NT2/D1 (cell line): Measurements from ENCODE around the gene BIRC6.

Experiments used
- DNase-seq: peaks from one replicate; pipeline ENCODE4 v3.0.0-alpha.2; 2011; ENCODE audit warnings: low read depth, low spot score
- H3K27me3 ChIP-seq: 2 replicates; pipeline ENCODE4 v1.6.0; 2011; ENCODE audit warnings: mild to moderate bottlenecking; ENCODE audit not compliant: insufficient read length, insufficient read depth
- H3K36me3 ChIP-seq: 2 replicates; pipeline ENCODE4 v1.6.1; 2011; ENCODE audit warnings: mild to moderate bottlenecking, low read length, mixed read lengths; ENCODE audit not compliant: insufficient read depth, insufficient read length
- H3K4me1 ChIP-seq: 2 replicates; pipeline ENCODE4 v1.5.1; 2011; ENCODE audit not compliant: insufficient read depth, insufficient read length
- H3K4me3 ChIP-seq: 2 replicates; pipeline ENCODE4 v1.5.1; 2011; ENCODE audit warnings: low read depth; ENCODE audit not compliant: insufficient read length
- H3K9ac ChIP-seq: 2 replicates; pipeline ENCODE4 v1.6.0; 2011; ENCODE audit warnings: low read depth; ENCODE audit not compliant: insufficient read length
- H3K9me3 ChIP-seq: 2 replicates; pipeline ENCODE4 v1.5.1; 2011; ENCODE audit warnings: mild to moderate bottlenecking, low read length; ENCODE audit not compliant: insufficient read depth
- SUZ12 ChIP-seq: IDR thresholded peaks from 2 replicates; pipeline ENCODE4 v1.6.1; 2011; ENCODE audit not compliant: insufficient read length, insufficient read depth; ENCODE audit errors: extremely low read depth
- YY1 ChIP-seq: IDR thresholded peaks from 2 replicates; pipeline ENCODE4 v1.6.1; 2011; ENCODE audit not compliant: insufficient read length, insufficient read depth
- ZNF274 ChIP-seq: IDR thresholded peaks from 2 replicates; pipeline ENCODE4 v1.6.1; 2011; ENCODE audit warnings: mild to moderate bottlenecking, low read depth, low read length

The BIRC6 gene

GRCh38 chr2:32611366-32611765, 254.5 kb downstream of the BIRC6 start:
- TF ChIP-seq ZNF274 = no peak
- no peak for TF ChIP-seq YY1
- no peak for TF ChIP-seq SUZ12
- Histone ChIP-seq H3K9ac (no peak overlapping the region), H3K4me3 (no peak overlapping the region), H3K36me3 (peaks cover 39% of the 10 kb centered on the region), H3K9me3 (no peaks in the 10 kb centered on the region), H3K27me3 (no peaks in the 10 kb centered on the region), H3K4me1 (no peaks in the 10 kb centered on the region)
- DNase-seq = no peak

- TF ChIP-seq ZNF274 = no peak
- no peak for TF ChIP-seq SUZ12
- no peak for TF ChIP-seq YY1
- Histone ChIP-seq H3K4me1 (no peaks in the 10 kb centered on the region), H3K4me3 (no peak overlapping the region), H3K36me3 (peaks cover 42% of the 10 kb centered on the region), H3K9ac (no peak overlapping the region), H3K9me3 (no peaks in the 10 kb centered on the region), H3K27me3 (no peaks in the 10 kb centered on the region)
- DNase-seq = no peak
Observed at GRCh38 chr2:32611771-32612170, 254.9 kb downstream of the BIRC6 start.

GRCh38 chr2:32614084-32614483, 257.3 kb downstream of the BIRC6 start:
- Histone ChIP-seq H3K9ac (no peak overlapping the region), H3K4me1 (no peaks in the 10 kb centered on the region), H3K4me3 (no peak overlapping the region), H3K36me3 (peaks cover 42% of the 10 kb centered on the region), H3K9me3 (no peaks in the 10 kb centered on the region), H3K27me3 (no peaks in the 10 kb centered on the region)
- TF ChIP-seq SUZ12 = no peak
- TF ChIP-seq ZNF274 = no peak
- TF ChIP-seq YY1 = no peak
- DNase-seq = no peak

- H3K36me3 ChIP-seq = peaks cover 36% of the 10 kb centered on the region
- no peak for DNase-seq
- no peak overlapping the region for H3K9ac ChIP-seq
- H3K27me3 ChIP-seq = no peaks in the 10 kb centered on the region
- TF ChIP-seq YY1 (no peak), SUZ12 (no peak), ZNF274 (no peak)
- no peak overlapping the region for H3K4me3 ChIP-seq
- H3K4me1 ChIP-seq = no peaks in the 10 kb centered on the region
- H3K9me3 ChIP-seq = no peaks in the 10 kb centered on the region
Observed at GRCh38 chr2:32617599-32618189, 260.9 kb downstream of the BIRC6 start.

- Histone ChIP-seq H3K9me3 (no peaks in the 10 kb centered on the region), H3K4me1 (no peaks in the 10 kb centered on the region), H3K9ac (no peak overlapping the region), H3K27me3 (no peaks in the 10 kb centered on the region), H3K4me3 (no peak overlapping the region), H3K36me3 (peaks cover 10% of the 10 kb centered on the region)
- TF ChIP-seq SUZ12 (no peak), ZNF274 (no peak), YY1 (no peak)
- DNase-seq = no peak
Observed at GRCh38 chr2:32622570-32623310, 265.9 kb downstream of the BIRC6 start.

- Histone ChIP-seq H3K27me3 (no peaks in the 10 kb centered on the region), H3K4me1 (no peaks in the 10 kb centered on the region), H3K36me3 (peaks cover 8% of the 10 kb centered on the region), H3K4me3 (no peak overlapping the region), H3K9me3 (no peaks in the 10 kb centered on the region), H3K9ac (no peak overlapping the region)
- no peak for DNase-seq
- TF ChIP-seq SUZ12 = no peak
- no peak for TF ChIP-seq YY1
- TF ChIP-seq ZNF274 = no peak
Observed at GRCh38 chr2:32623311-32623706, 266.5 kb downstream of the BIRC6 start.

GRCh38 chr2:32624812-32625211, 268.0 kb downstream of the BIRC6 start:
- Histone ChIP-seq H3K4me1 (no peaks in the 10 kb centered on the region), H3K9ac (no peak overlapping the region), H3K4me3 (no peak overlapping the region), H3K27me3 (no peaks in the 10 kb centered on the region), H3K9me3 (no peaks in the 10 kb centered on the region), H3K36me3 (peaks cover 8% of the 10 kb centered on the region)
- no peak for DNase-seq
- no peak for TF ChIP-seq ZNF274
- no peak for TF ChIP-seq SUZ12
- TF ChIP-seq YY1 = no peak
